A549 (cell line): ENCODE data around the gene PTCH2. TPM values are rescaled to one million over a fixed set of nuclear protein-coding genes. Genes with fewer than 3 reads are reported as not detected.
A peak's percentile ranks its signal among the peaks of the same experiment; 100 is the strongest.

Source experiments
- ATAC-seq, 2 experiments: fragments of 200-7000 bp in 1 of 2; fragments of >200 bp in 1 of 2; cut with Nextera tagmentation in 1 of 2; cut with Tn5 transposase in 1 of 2; 3 replicates each; pipeline versions ENCODE4 v1.8.0 to v1.9.1; 2018 to 2020; ENCODE audit warnings: mild to moderate bottlenecking in 1 of 2, moderate library complexity in 1 of 2
- CTCF ChIA-PET: fragments of 300-600 bp; sonication (Branson Sonifier 250); formaldehyde crosslinking; extraction: SDS; loops from one replicate; lab custom pipeline; 2021; ENCODE audit warnings: antibody characterized with exemption, inconsistent platforms; lab: Yijun Ruan, JAX
- POLR2A ChIA-PET: fragments of 350-600 bp; formaldehyde crosslinking; extraction: SDS; loops from one replicate; lab custom pipeline; 2021; ENCODE audit warnings: antibody characterized with exemption, inconsistent platforms; lab: Yijun Ruan, JAX
- DNase-seq, 2 experiments: peaks; one replicate each; pipeline versions ENCODE4 v3.0.0 to v3.0.0-alpha.2; 2011 to 2016; ENCODE audit warnings: low read depth in 1 of 2, low spot score in 1 of 2
- FAIRE-seq: peaks from 2 replicates; lab custom pipeline; 2011; peaks lifted over from hg19 to GRCh38; lab: Jason Lieb, UNC
- H3K27ac ChIP-seq, 2 experiments: fragments of >200 bp; sonication (Bioruptor Twin); formaldehyde crosslinking; 3 replicates each; pipeline ENCODE4 v1.5.1; 2016 to 2017
- H3K4me1 ChIP-seq: fragments of >200 bp; sonication (Bioruptor Twin); formaldehyde crosslinking; 3 replicates; pipeline ENCODE4 v1.6.1; 2016
- H3K4me2 ChIP-seq: fragments of >200 bp; sonication (Bioruptor Twin); formaldehyde crosslinking; 3 replicates; pipeline ENCODE4 v1.6.1; 2016
- H3K4me3 ChIP-seq: fragments of >200 bp; sonication (Bioruptor Twin); formaldehyde crosslinking; 3 replicates; pipeline ENCODE4 v1.5.1; 2016
- H3K9me3 ChIP-seq: fragments of >200 bp; sonication (Bioruptor Twin); formaldehyde crosslinking; 3 replicates; pipeline ENCODE4 v1.6.1; 2016
- CBX2 ChIP-seq: fragments of 200-600 bp; sonication (generic); IDR thresholded peaks from 2 replicates; pipeline ENCODE4 v1.6.1; 2016; ENCODE audit warnings: low read depth, mild to moderate bottlenecking, borderline replicate concordance
- EHF ChIP-seq: fragments of 250-450 bp; sonication (Bioruptor Pico); IDR thresholded peaks from 2 replicates; pipeline ENCODE4 v1.5.0; 2020; ENCODE audit warnings: mild to moderate bottlenecking
- FOSB ChIP-seq: fragments of 250-450 bp; sonication (Bioruptor Pico); IDR thresholded peaks from 2 replicates; pipeline ENCODE4 v1.5.0; 2020; ENCODE audit warnings: mild to moderate bottlenecking, moderate library complexity
- HEYL ChIP-seq: fragments of 250-450 bp; sonication (Bioruptor Pico); IDR thresholded peaks from 2 replicates; pipeline ENCODE4 v1.8.0; 2021; ENCODE audit warnings: mild to moderate bottlenecking, moderate library complexity
- KDM1A ChIP-seq: fragments of 200-600 bp; sonication (generic); IDR thresholded peaks from 2 replicates; pipeline ENCODE4 v1.6.1; 2016; ENCODE audit warnings: low read depth, mild to moderate bottlenecking
- MAX ChIP-seq: IDR thresholded peaks from 2 replicates; pipeline ENCODE4 v1.6.1; 2012
- NPAS2 ChIP-seq: fragments of 250-450 bp; sonication (Bioruptor Pico); IDR thresholded peaks from 2 replicates; pipeline ENCODE4 v1.8.0; 2022; ENCODE audit warnings: mild to moderate bottlenecking, moderate library complexity, borderline replicate concordance
- NR3C1 ChIP-seq: fragments of >200 bp; sonication (Bioruptor Twin); formaldehyde crosslinking; IDR thresholded peaks from 3 replicates; pipeline ENCODE4 v1.6.1; 2017
- PHF8 ChIP-seq: fragments of 200-600 bp; sonication (generic); IDR thresholded peaks from 2 replicates; pipeline ENCODE4 v1.6.1; 2016; ENCODE audit warnings: low read depth, mild to moderate bottlenecking, antibody characterized with exemption, moderate library complexity, borderline replicate concordance
- POLR2AphosphoS2 ChIP-seq: conservative IDR thresholded peaks from 2 replicates; pipeline ENCODE4 v1.6.1; 2012; ENCODE audit warnings: low read length, improper control_type of control experiment, inconsistent platforms
- TFCP2L1 ChIP-seq: fragments of 250-450 bp; sonication (Bioruptor Pico); IDR thresholded peaks from 2 replicates; pipeline ENCODE4 v1.5.0; 2021; ENCODE audit warnings: mild to moderate bottlenecking
- ZFP36 ChIP-seq: fragments of 450-650 bp; IDR thresholded peaks from 2 replicates; pipeline ENCODE4 v1.6.1; 2014; ENCODE audit warnings: borderline replicate concordance; ENCODE audit not compliant: partially characterized antibody
- WGBS: methylation state at CpG from one replicate; pipeline ENCODE4 v1.1.6; 2017; ENCODE audit errors: missing lambda C conversion rate; 5-methylcytosine and 5-hydroxymethylcytosine counted together
- polyA plus RNA-seq, 4 experiments: library from polyadenylated mRNA; depleted of rRNA in 3 of 4; stranded (reverse); fragments of >200 nt; fragmentation: RNase III in 1 of 4; extraction: RNeasy Plus Mini Kit Qiagen cat#74134 plus additional on column Dnase treatment in 1 of 4; gene quantifications; 2 replicates in 3 of 4; 3 replicates in 1 of 4; pipeline ENCODE4 v1.2.3, GENCODE V29; 2011 to 2017
- TF ChIP-seq, protein P1 (sequence below): fragments of 250-450 bp; sonication (Bioruptor Pico); IDR thresholded peaks from 2 replicates; pipeline ENCODE4 v1.5.0; 2021; ENCODE audit warnings: mild to moderate bottlenecking, moderate library complexity, borderline replicate concordance

PTCH2 gene
- polyA plus RNA-seq, 2 of the 4 experiments (the other 2 are of a cell fraction): 0.14 to 0.32 TPM

- POLR2A ChIA-PET: no interaction called here
- peak overlapping the region in 1 of 2 experiments; percentile 91; a peak in 1 of 6 replicates for H3K27ac ChIP-seq
- CTCF ChIA-PET: interaction anchor here (1.2 to 3.9 kb wide), 3 partner anchors 10 to 16 kb away, joined by 3 to 9 read pairs (median 4); partner anchors contain the start of gene BEST4
- FAIRE-seq (no peak), ATAC-seq (no peak), DNase-seq (no peak)
- 91% methylated on average over 6 of the region's 9 CpGs for WGBS
- no peak for TF ChIP-seq HEYL
- TF ChIP-seq NPAS2 (CRISPR knock-in tag): no peak
- TF ChIP-seq NR3C1: no peak
- TF ChIP-seq PHF8: no peak
- peak overlapping the region; percentile 96; the same call in 2 of the 3 replicates for H3K4me2 ChIP-seq
- H3K9me3 ChIP-seq: no peaks in the 10 kb centered on the region
- no peak overlapping the region for H3K4me3 ChIP-seq
- peaks cover 61% of the 10 kb centered on the region for H3K4me1 ChIP-seq
These were observed 40.1 kb downstream of the PTCH2 start for GRCh38 chr1:44803062-44803311.

DNA sequence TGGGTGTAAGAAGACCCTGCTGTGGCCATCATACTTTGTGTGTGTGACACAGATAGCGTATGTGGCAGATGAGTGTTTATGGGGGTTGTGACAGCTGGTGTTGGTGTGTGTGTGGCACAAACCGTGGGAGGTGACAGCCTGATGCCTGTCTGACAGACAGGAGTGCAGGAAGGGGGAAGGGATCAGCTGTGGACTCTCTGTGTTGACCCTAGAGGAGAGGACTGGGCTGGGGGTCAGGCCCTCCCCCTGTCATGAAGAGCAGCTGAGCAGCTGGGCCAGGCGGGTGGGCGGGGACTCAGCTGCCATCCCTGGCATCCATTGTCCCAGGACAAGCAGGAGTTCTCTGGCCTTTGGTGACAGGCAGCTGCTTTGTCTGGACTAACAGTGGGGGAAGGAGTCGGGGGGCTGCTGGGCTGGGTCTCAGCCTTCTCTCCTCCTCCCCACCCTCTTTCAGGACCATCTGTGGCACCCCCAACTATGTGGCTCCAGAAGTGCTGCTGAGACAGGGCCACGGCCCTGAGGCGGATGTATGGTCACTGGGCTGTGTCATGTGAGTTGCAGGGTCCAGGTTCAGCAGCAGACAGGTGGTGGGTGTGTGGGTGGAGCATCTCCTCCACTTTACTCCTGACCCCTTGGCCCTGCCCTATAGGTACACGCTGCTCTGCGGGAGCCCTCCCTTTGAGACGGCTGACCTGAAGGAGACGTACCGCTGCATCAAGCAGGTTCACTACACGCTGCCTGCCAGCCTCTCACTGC, 40.6 kb downstream of the PTCH2 start:
- 93% methylated on average over 9 of the region's 13 CpGs for WGBS
- TF ChIP-seq TFCP2L1: no peak
- no peak for TF ChIP-seq MAX
- no peak for TF ChIP-seq KDM1A
- no peak for TF ChIP-seq ZFP36
- no peak for TF ChIP-seq CBX2
- TF ChIP-seq, protein P1, sequence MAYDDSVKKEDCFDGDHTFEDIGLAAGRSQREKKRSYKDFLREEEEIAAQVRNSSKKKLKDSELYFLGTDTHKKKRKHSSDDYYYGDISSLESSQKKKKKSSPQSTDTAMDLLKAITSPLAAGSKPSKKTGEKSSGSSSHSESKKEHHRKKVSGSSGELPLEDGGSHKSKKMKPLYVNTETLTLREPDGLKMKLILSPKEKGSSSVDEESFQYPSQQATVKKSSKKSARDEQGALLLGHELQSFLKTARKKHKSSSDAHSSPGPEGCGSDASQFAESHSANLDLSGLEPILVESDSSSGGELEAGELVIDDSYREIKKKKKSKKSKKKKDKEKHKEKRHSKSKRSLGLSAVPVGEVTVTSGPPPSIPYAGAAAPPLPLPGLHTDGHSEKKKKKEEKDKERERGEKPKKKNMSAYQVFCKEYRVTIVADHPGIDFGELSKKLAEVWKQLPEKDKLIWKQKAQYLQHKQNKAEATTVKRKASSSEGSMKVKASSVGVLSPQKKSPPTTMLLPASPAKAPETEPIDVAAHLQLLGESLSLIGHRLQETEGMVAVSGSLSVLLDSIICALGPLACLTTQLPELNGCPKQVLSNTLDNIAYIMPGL (CRISPR knock-in tag): no peak
- TF ChIP-seq FOSB (CRISPR knock-in tag): no peak
- TF ChIP-seq HEYL: no peak
- no peak for TF ChIP-seq POLR2AphosphoS2
- no peaks in the 10 kb centered on the region for H3K9me3 ChIP-seq
- ChIA-PET CTCF (interaction anchor here (1.2 to 3.9 kb wide), 3 partner anchors 9 to 15 kb away, joined by 3 to 9 read pairs (median 4); partner anchors contain the start of gene BEST4), POLR2A (interaction anchor here (0.6 kb wide), 1 partner anchor 15 kb away, joined by 3 read pairs; no protein-coding TSS in a partner anchor)
- ATAC-seq (no peak), FAIRE-seq (no peak), DNase-seq (no peak)
- peaks cover 57% of the 10 kb centered on the region for H3K4me1 ChIP-seq
- peak overlapping the region; percentile 98 for H3K4me3 ChIP-seq
- peak overlapping the region; percentile 96 for H3K4me2 ChIP-seq
- peak overlapping the region in 1 of 2 experiments; percentile 91; a peak in 4 of 6 replicates for H3K27ac ChIP-seq

DNA sequence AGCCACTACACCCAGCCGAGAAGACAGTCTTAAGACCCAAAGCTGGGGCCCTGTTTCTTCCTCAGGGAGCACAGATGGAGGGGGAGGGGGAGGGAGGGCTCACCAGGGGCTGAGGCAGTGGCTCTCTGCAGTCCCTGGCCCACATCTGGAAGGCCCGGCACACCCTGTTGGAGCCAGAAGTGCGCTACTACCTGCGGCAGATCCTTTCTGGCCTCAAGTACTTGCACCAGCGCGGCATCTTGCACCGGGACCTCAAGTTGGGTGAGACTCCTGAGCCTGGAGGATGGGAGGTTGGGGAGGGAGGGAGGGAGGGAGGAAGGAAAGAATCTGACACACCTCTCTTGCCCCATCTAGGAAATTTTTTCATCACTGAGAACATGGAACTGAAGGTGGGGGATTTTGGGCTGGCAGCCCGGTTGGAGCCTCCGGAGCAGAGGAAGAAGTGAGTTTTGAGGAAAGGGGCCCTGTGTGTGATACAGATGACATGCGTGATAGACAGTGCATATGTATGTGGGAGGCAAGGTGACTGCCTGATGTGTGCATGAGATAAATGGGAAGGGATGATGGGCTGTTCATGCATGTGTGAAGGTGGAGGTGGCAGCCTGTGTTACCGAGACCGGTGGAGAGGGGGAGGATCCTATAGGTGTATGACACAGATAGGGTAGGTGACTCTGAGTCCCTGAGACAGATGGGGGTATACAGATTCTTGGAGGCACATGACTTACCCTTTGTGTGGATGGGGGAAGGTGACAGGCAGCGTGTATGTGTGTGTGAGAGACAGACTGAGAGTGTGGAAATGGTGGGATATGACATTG, 41.4 kb downstream of the PTCH2 start:
- H3K9me3 ChIP-seq: no peaks in the 10 kb centered on the region
- ATAC-seq (no peak), FAIRE-seq (no peak), DNase-seq (no peak)
- peak overlapping the region; percentile 41 to 91; a peak in 5 of 6 replicates for H3K27ac ChIP-seq
- POLR2A ChIA-PET: interaction anchor here (0.6 to 3.1 kb wide), 6 partner anchors 7 to 80 kb away, joined by 3 to 47 read pairs (median 28); partner anchors contain the start of gene BTBD19
- CTCF ChIA-PET: interaction anchor here (0.7 to 4.3 kb wide), 4 partner anchors 8 to 12 kb away, joined by 3 to 41 read pairs (median 4); no protein-coding TSS in a partner anchor
- H3K4me2 ChIP-seq: peak overlapping the region; percentile 96
- peaks cover 49% of the 10 kb centered on the region for H3K4me1 ChIP-seq
- H3K4me3 ChIP-seq: peak overlapping the region; percentile 98
- no peak for TF ChIP-seq FOSB (CRISPR knock-in tag)
- TF ChIP-seq EHF: no peak
- 71% methylated on average over 12 of the region's 13 CpGs for WGBS
